Measurements from ENCODE around the gene LYZL1.

DNA sequence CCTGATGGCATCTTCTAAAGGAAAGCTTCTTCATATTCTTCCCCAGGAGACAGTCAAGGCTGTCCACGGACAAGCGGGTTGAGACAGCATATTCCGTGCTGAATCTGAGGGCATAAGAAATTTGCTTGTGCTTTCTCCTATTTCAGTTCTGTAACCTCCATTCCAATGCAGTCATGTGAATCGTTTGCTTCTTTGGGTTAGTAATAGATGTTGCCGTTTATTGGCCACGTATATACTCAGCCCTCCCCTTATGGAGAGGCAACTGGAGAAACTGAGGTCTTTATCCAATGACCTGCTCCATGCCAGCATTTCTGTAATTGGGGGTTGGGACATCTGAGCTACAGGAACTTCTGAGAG, 38.9 kb downstream of the LYZL1 start:
- TF ChIP-seq, protein P1, sequence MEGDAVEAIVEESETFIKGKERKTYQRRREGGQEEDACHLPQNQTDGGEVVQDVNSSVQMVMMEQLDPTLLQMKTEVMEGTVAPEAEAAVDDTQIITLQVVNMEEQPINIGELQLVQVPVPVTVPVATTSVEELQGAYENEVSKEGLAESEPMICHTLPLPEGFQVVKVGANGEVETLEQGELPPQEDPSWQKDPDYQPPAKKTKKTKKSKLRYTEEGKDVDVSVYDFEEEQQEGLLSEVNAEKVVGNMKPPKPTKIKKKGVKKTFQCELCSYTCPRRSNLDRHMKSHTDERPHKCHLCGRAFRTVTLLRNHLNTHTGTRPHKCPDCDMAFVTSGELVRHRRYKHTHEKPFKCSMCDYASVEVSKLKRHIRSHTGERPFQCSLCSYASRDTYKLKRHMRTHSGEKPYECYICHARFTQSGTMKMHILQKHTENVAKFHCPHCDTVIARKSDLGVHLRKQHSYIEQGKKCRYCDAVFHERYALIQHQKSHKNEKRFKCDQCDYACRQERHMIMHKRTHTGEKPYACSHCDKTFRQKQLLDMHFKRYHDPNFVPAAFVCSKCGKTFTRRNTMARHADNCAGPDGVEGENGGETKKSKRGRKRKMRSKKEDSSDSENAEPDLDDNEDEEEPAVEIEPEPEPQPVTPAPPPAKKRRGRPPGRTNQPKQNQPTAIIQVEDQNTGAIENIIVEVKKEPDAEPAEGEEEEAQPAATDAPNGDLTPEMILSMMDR (IDR thresholded peaks at IDR 0.05) = no peak
- TF ChIP-seq POLR2A (IDR thresholded peaks at IDR 0.05) = no peak

Data from ovary (tissue), 3 donors.